ENCODE measurements around the gene ASIC5.

- TF ChIP-seq POLR2A (IDR thresholded peaks at IDR 0.05) (no peak), CTCF (IDR thresholded peaks at IDR 0.05) (no peak)
These were observed 47.0 kb downstream of the ASIC5 start for GRCh38 chr4:155819066-155819465.
